HG03460 (cell line): ENCODE data around the gene PCGF2.
"Not testable (repeated sequence)": the region's sequence is repeated elsewhere in the genome, so short reads cannot be mapped to it uniquely, and the experiment has no call there.

Experiments
- ATAC-seq: cut with Tn5 transposase; IDR thresholded peaks from one replicate; pipeline ENCODE4 v1.9.1; 2021; ENCODE audit not compliant: unreplicated experiment

PCGF2 gene

DNA sequence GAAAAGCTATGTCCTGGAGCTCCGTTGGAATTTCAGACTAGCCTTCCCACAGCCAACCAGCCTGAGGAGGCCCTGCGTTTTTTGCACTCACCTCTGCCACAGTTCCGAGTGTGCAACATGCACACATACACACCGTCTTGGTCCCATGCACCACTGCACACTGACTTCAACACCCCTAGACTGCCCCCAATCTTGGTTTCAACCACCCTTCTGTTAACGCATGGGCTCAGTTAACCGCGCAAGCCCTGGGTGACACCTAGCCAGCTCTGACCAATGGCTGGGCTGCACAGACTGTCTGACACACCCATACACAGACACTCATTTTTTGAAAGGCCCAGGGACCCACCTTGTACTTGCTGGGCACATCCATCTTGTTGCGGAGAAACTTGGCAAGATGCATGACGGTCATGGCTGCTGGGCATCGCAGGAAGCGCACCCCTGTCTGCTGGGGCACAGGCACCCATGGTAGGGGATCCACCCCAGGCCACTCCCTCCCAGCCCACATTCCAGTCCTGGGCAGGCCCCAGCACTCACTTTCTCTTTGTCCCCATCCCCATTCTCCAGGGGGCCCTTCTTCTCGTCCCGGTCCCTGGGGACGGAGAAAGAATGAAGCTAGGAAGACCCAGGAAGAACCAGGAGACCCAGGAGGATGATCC lies 10.0 kb downstream of the PCGF2 start:
- no peak for ATAC-seq

DNA sequence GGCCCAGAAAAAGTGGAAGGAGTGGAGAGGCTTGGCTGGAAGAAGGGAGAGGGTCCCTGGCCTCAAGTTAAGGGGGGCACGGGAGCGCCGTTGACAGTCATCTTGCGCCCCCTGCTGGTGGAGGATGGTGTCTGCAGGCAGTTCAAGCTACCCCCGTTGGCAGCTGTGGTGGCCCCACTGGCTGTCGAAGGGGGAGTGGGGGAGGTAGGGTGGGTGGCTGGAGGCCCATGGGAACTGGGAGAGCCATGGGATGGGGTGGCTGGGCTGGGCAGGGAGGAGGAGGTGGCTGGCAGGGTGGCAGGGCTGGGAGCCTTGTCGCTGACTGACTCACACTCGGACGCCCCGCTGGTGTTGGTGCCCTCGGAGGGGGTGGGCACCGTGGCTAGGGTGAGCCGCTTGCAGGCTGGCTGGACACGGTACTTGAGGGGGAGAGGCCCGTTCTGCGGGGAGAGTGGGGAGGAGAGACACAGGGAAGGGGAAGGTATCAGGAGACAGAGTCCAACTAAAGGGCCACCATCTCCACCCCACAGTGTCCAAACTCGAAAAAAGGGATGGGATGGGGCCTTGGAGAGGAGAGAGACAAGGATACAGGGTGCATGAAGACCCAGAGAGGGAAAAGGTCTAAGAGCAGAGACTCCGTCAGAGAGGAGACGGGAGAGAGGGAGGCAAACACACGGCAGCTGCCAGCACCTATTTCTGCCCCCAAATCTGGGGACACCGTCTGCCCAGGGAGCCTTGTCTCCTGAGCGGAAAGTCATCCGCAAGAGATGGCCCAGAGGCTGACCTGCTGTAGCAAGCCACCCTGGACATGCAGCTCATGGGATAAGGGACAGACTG lies 12.8 kb downstream of the PCGF2 start:
- ATAC-seq, result no peak

DNA sequence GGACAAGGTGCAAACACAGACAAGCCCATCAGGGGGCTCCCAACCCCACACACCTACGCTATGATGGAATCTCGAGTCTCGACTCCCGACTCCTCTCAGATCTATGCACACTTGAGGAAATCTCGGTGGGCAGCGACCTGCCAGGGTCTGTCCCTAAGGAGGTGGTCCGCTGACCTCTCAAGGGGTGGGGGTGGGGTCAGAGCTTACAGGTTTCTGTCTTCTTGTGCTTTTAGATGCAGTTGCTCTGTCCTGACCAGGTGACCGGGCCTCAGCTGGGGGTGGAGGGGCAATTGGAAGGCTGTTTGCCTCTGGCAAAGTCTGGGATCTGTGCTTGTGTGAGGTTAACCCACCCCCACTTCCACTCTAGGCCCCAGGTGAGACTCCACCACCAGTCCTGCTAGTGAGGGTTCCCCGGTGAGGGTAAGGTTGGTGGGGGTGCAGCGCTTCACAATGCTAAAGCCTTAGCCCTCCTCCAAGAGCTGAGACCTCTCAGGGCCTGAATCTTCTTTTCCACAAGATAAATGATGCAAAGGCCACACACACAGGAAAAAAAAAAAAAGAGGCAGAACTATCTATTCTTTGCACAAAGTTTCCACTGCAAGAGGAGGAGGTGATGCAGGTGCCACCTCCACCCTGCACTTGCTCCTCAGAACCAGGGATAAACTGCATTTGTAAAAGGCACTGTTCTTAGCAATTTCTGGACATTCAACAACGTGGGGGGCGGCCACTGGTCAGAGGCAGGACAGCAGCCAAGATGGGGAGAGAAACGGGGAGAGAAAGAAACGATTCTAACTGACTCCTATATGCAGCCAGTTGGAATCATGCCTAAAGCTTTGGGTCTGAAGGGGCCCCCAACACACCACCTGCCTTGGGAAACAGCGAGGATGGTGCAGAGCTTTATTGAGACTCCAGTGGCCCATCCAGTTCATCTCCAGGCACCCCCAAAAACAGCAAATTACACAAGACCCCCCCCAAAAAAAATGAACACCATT lies 13.9 kb downstream of the PCGF2 start:
- no peak for ATAC-seq

DNA sequence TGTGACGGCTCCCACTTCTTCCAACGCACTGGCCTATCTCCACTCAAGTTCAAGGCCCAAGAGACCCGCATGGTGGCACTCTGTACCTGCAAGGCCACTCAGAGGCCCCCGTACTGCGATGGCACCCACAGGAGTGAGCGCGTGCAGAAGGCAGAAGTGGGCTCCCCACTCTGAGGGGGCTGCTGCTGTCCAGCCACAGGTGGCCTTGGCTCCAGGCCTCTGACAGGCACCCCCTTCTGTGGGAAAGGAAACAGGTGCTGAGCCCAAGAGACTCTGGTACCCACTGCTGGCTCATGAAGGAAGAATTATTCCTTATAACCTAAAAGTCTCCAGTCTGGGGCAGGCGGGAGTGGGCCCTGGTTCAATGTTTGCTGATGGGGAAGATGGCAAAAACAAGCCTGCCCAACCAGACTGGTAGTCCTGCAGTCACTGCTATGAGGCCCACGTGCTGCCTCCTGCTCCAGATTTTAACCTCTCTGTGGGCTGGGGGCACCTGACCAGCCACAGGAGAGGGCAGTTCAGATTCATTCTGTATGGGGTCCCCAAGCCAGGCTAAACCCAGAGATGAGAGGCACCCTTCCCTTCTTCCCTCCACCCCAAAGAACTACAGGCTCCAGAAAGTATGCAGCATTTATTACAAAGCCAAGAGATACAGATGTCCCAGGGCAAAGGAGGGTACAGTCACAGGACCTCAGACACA lies 14.7 kb downstream of the PCGF2 start:
- ATAC-seq, result no peak

DNA sequence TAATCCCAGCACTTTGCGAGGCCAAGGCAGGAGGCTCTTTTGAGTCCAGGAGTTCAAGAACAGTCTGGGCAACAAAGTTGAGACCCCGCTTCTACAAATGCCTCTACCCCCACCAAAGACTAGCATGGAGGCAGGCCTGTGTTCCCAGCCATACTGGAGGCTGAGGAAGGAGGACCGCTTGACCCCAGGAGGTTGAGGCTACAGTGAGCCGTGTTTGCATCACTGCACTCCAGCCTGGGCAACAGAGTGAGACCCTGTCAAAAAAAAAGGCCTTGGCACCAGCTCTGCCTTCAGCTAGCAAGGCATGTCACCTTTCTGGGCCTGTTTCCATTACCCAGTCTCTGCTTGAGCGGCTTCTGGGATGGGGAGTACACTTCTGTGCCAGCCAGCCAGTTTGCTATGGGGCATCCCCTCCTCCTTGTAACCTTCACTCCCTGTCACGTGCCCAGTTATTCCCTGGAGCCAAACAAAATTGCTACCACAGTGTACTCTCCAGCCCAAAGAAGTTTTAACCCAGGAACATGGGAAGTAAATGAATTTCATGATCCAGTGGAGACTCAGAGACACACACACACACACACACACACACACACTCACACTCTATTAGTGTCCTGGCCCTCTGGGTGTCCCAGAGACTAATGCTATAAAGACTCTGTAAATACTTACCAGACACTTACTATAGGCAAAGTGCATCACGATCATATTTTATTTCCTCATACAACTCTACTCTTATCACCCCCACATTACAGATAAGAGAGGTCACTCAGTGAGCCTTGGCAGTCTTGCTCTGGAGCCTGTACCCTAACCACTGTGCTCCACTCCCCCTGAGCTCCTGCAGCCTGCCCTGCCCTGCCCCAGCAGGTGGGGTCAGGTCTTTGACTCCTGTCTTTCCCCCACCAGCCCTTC lies 15.5 kb downstream of the PCGF2 start:
- ATAC-seq, result no peak

DNA sequence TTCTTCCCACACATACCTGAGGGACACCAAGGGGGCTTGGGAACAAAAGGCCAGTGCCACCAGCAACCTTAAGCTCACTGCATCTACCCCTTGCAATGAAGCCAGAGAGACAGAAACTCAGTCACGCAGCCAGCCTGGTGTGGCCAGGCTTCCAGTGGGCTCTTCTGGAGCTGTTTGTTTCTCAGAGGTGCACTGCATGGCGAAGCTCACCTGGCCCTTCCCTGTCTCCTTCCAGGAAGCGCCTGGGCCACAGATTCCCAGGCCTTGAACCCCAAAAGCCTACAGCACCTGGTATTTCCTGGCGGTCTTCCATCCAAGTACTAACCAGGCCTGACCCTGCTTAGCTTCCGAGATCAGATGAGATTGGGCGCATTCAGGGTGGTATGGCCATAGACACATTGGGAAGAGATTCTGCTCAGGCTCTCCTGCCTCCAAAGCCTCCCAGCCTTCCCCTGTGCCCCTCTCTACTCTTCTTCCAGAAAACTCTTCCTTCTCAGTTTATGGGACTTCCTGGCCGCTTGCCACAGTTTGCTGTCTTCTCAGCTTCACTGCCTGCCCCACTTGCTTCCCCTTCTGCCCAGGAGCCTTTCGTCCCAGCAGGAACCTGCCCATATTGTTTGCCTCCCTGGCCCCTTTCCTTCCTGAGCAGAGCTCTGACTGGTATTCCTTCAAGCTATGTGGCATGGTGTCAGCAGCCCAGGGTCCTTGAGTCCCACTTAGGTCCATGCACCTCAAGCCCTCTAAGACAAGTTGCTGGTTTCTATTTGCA lies 16.4 kb downstream of the PCGF2 start:
- no peak for ATAC-seq

DNA sequence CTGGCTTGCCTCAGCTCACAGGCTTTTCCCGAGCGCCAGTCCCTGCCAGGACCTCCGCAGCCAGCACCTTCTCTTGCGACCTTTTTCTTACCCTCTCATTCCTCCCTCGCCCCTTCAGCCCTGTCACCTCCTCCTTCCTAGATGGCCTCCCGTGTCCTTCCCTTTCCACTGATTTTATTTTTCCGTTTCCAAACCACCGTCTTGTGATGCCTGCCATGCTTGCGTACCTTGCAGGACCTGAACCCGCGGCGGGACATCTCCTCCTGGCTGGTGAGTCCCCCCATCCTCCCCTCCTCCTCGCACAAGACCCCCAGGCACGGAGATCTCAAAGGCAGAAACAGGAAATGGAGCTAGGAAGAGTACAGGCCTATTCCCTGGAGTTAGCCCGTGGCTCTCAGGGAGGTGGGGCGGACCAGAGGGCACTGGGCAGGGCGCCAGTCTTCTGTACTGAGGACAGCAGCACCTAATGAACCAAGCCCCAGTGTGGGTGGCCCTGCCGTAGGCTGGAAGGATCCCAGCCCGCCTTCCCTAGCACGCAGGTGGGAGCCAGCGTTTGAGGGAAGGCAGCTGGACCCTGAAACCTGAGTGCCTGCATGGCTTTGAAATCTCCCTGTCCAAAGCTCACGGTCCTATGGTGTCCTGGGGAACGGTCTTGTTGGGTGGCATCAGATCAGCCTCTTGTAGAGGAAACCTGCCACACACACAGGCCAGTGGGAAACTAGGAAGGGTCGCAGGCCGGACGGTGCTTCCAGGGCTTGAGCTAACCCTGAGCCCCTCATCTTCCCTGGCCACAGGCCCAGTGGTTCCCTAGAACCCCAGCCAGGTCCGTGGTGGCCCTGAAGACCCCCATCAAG lies 17.4 kb downstream of the PCGF2 start:
- ATAC-seq, result no peak

DNA sequence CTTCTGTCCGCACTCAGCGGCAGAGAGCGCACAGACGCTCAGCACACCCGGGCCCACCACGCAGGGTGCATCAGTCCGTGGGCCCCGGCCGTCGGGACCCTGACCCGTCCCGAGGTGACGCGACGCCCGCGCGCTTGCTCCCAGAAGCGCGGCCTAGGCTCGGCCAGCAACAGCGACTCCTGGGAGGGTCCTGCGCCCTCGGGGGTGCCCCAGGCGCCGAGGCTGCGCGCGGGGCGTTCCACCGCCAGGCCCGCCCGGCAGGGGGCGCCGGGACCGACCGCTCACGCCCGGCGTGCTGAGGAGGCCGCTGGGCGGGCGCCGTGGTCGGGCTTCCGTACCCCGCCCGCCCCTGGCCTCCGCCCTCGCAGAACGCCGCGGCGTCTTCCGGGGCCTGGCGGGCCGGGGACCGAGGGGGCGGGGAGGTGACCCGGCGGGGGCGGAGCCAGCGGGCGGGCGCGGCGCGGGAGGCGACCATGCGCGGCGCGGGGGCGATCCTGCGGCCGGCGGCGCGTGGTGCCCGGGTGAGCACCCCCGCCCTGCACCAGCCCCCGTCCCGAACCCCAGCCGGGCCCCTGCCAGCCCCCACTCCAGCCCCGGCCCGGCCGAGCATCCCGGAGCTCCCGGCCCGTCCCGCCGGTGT lies 18.1 kb downstream of the PCGF2 start, which contains the start of gene CISD3:
Gene CISD3, plus strand, starts transcription at position 456 of the 640 bp plus-strand sequence. Its CDS starts 18 bp downstream, at position 474.
- peak; percentile 82 for ATAC-seq

DNA sequence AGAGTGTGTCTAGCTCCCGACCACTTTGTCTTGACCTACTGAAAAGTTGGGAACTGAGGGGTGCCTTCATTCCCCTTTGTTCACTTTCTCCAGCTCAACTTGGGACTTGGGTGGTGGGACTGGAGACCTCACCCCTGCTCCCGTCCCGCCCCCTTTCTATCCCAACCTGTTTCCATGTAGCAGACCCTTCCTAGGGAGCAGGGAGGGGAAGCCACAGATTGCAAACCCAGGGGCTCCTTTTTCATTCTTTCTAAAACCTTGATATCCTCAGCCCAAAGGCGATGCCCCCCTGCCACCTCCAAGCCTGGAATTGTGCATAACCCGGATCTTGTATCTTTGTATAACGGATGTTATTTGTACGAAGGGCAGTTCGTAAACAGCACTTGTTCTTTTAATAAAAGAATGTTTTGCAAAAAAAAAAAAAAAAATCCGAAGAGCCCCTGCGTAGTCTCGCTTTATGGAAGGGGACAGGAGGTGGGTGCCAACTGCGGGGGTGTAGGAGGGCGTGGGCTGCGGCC lies 18.7 kb downstream of the PCGF2 start:
- ATAC-seq, result no peak

DNA sequence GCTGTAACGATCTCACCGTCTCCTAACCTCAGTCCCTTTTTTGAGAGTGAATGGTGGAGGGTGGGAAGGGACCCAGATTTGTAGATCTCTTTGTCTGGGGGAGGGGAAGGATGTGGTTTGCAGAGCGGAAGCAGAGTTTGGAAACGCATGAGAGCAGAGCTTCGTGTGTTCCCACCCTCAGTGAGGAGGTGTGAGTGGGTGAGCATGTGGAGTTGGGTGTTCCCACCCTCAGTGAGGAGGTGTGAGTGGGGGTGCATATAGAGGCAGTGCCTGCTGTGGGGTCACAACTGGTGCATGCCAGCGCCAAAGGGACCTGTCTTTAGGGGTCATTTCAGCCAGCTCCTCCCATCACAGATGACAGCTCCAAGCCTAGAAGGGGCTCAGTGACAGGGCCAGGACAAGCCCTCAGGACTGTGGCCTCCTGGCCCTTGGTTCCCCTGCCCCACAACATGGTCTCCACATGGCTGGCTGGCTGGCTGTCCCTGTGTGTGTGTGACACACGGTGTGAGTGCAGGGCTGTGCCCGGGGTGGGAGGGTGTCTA lies 19.8 kb downstream of the PCGF2 start:
- ATAC-seq, result no peak

DNA sequence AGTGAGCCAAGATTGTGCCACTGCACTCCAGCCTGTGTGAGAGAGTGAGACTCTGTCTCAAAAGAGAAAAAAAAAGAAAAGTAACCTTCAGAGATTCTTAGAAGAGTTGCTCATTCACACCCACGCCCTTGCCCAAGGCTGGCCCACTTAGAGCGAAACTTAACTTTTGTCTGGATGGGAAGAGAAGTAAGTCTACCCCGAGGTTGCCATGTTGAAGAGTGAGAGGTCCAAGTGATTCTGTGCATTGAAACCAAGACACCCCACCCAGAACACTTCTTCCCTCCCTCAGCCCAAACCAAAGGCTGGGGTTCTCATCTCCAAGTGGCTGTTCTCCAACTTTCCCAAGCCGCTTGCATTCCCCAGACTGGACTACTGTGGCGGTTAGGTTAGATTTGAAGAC lies 20.4 kb downstream of the PCGF2 start:
- no peak for ATAC-seq

DNA sequence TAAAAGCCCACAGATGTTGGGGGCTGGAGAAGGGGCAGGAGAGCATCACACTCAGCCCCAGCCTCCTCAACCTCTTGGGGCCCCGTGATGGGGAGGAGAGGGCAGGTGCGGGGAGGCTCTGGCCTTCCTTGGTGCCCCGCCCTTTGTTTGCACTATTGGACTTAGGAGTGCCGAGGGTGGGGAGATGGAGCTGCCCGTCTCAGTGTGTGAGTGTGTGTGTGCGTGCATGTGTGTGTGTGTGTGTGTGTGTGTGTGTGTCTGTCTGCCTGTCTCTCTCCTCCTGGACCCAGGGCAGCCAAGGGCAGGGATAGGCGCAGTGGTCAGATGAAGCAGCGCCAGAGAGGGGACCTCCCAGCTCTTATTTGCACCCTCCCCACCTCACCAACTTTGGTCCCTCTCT lies 22.0 kb downstream of the PCGF2 start:
- not testable (repeated sequence) for ATAC-seq

DNA sequence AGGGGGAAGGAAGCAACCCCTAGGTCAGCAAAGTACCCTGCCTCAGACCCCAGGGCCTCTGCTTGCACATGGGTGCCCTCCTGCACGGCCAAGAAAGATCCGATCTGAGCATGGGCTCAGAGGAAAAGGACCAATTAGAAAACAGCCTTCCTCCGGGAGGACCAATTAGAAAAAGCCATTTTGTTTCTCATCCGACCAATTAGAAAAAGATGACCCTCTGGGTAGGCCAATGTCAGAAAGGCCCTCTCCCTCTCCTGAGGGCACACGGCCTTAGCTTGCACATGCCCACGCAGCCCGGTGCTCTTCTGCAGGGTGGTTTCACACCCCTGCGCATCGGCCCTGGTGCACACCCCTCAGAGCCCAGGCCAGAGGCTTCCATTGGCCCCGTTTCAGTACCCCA lies 23.1 kb downstream of the PCGF2 start:
- no peak for ATAC-seq

DNA sequence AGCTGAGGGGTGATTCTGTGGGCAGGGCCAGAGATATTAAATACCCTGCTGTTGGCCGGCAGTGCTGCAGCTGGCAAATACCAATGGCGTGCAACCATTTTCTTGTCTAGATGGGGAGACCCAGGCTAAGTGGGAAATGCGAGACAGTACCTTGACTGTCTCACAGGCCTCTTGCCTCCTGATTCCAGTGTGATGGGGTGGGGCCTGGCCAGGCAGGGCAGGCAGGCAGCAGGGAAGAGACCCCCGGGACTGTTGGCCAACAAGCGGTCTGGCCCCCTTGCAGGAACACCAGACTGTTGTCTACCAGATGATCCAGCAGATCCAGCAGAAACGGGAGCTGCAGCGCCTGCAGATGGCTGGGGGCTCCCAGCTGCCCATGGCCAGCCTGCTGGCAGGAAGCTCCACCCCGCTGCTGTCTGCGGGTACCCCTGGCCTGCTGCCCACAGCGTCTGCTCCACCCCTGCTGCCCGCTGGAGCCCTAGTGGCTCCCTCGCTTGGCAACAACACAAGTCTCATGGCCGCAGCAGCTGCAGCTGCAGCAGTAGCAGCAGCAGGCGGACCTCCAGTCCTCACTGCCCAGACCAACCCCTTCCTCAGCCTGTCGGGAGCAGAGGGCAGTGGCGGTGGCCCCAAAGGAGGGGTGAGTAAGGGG lies 23.7 kb downstream of the PCGF2 start:
- ATAC-seq, result no peak

DNA sequence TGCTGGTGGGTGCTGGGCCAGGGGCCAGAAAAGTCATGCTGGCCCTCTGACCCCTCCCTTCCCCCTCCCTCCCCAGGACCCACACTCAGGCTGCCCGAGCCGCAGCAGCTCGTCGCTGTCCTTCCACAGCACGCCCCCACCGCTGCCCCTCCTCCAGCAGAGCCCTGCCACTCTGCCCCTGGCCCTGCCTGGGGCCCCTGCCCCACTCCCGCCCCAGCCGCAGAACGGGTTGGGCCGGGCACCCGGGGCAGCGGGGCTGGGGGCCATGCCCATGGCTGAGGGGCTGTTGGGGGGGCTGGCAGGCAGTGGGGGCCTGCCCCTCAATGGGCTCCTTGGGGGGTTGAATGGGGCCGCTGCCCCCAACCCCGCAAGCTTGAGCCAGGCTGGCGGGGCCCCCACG lies 26.3 kb downstream of the PCGF2 start:
- ATAC-seq, result no peak

DNA sequence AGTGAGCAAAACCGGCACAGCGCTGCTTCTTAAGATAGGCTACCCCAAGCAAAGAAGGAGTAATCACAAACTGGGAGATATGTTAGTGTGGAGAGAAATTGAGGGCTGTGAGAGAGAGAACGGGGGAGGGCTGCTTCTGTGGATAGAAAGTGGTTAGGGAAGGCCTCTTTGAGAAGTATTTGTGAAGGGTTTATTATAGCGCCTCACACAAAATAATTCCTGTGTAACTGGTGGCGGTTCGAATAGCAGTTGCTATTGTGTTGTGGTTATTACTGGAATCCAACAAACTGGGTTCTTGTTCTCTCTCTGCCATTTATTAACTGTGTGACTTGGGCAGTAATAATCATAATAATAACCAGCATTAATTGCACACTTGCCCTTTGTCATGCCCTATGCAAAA lies 27.2 kb downstream of the PCGF2 start:
- ATAC-seq, result no peak
